Measurements from ENCODE around the gene ZCRB1.
"Not testable (repeated sequence)": the region's sequence is repeated elsewhere in the genome, so short reads cannot be mapped to it uniquely, and the experiment has no call there.

ZCRB1 gene

GRCh38 chr12:42325653-42326474 lies at the start of gene ZCRB1, which contains the start of gene PPHLN1:
Gene ZCRB1 (minus strand): TSS chr12:42326094. CDS start chr12:42324102, 1,992 bp downstream.
Gene PPHLN1 (plus strand): TSS chr12:42326167. CDS start chr12:42335903, 9,736 bp downstream.
- peak; percentile 36 to 69 for DNase-seq (ENCODE audit: low read depth in 1 of 2, low spot score in 1 of 2)

- no peak for DNase-seq (ENCODE audit: low read depth in 1 of 2, low spot score in 1 of 2)
Observed at GRCh38 chr12:42373669-42374068, 47.8 kb upstream of the ZCRB1 start.

- no peak for DNase-seq (ENCODE audit: low read depth in 1 of 2, low spot score in 1 of 2)
Observed at GRCh38 chr12:42372154-42372791, 46.4 kb upstream of the ZCRB1 start.

- DNase-seq (ENCODE audit: low read depth in 1 of 2, low spot score in 1 of 2), result no peak
Observed at GRCh38 chr12:42370013-42370412, 44.1 kb upstream of the ZCRB1 start.

- no peak for DNase-seq (ENCODE audit: low read depth in 1 of 2, low spot score in 1 of 2)
Observed at GRCh38 chr12:42365486-42365885, 39.6 kb upstream of the ZCRB1 start.

GRCh38 chr12:42364692-42365091 lies 38.8 kb upstream of the ZCRB1 start:
- DNase-seq (ENCODE audit: low read depth in 1 of 2, low spot score in 1 of 2), result no peak

GRCh38 chr12:42362647-42363260 lies 36.9 kb upstream of the ZCRB1 start:
- DNase-seq (ENCODE audit: low read depth in 1 of 2, low spot score in 1 of 2), result no peak

GRCh38 chr12:42361909-42362646 lies 36.2 kb upstream of the ZCRB1 start:
- DNase-seq (ENCODE audit: low read depth in 1 of 2, low spot score in 1 of 2), result no peak

- no peak for DNase-seq (ENCODE audit: low read depth in 1 of 2, low spot score in 1 of 2)
Observed at GRCh38 chr12:42360747-42361403, 35.0 kb upstream of the ZCRB1 start.

- DNase-seq (ENCODE audit: low read depth in 1 of 2, low spot score in 1 of 2), result no peak
Observed at GRCh38 chr12:42356344-42356743, 30.4 kb upstream of the ZCRB1 start.

GRCh38 chr12:42350021-42350407 lies 24.1 kb upstream of the ZCRB1 start:
- not testable (repeated sequence) for DNase-seq (ENCODE audit: low read depth in 1 of 2, low spot score in 1 of 2)

GRCh38 chr12:42349119-42350020 lies 23.5 kb upstream of the ZCRB1 start:
- DNase-seq (ENCODE audit: low read depth in 1 of 2, low spot score in 1 of 2), result not testable (repeated sequence)

GRCh38 chr12:42346403-42347002 lies 20.6 kb upstream of the ZCRB1 start:
- no peak for DNase-seq (ENCODE audit: low read depth in 1 of 2, low spot score in 1 of 2)

GRCh38 chr12:42343721-42344120 lies 17.8 kb upstream of the ZCRB1 start:
- no peak for DNase-seq (ENCODE audit: low read depth in 1 of 2, low spot score in 1 of 2)

- no peak for DNase-seq (ENCODE audit: low read depth in 1 of 2, low spot score in 1 of 2)
Observed at GRCh38 chr12:42342028-42342427, 16.1 kb upstream of the ZCRB1 start.

GRCh38 chr12:42338280-42338679 lies 12.4 kb upstream of the ZCRB1 start:
- DNase-seq (ENCODE audit: low read depth in 1 of 2, low spot score in 1 of 2), result no peak

- DNase-seq (ENCODE audit: low read depth in 1 of 2, low spot score in 1 of 2), result no peak
Observed at GRCh38 chr12:42336286-42336685, 10.4 kb upstream of the ZCRB1 start.

- no peak for DNase-seq (ENCODE audit: low read depth in 1 of 2, low spot score in 1 of 2)
Observed at GRCh38 chr12:42332301-42333285, 6.7 kb upstream of the ZCRB1 start.
